H1 (cell line): ENCODE results near the gene ADD2. TPM values are rescaled to one million over a fixed set of nuclear protein-coding genes. Genes with fewer than 3 reads are reported as not detected.

Source experiments
- CTCF ChIA-PET: fragments of 300-600 bp; sonication (Branson Sonifier 250); formaldehyde crosslinking; loops from one replicate; lab custom pipeline; 2021; ENCODE audit not compliant: partially characterized antibody; lab: Charles Lee
- POLR2A ChIA-PET: fragments of 300-600 bp; sonication (Branson Sonifier 250); formaldehyde crosslinking; loops from one replicate; lab custom pipeline; 2021; ENCODE audit warnings: inconsistent platforms; ENCODE audit not compliant: partially characterized antibody; lab: Charles Lee
- DNase-seq, 2 experiments: peaks; one replicate each; pipeline versions ENCODE4 v3.0.0 to v3.0.0-alpha.2; 2010 to 2022; ENCODE audit warnings: low spot score in 2 of 2, low read depth in 1 of 2, mixed read lengths in 1 of 2
- FAIRE-seq: peaks from 2 replicates; lab custom pipeline; 2011; peaks lifted over from hg19 to GRCh38; lab: Jason Lieb, UNC
- H2AFZ ChIP-seq: 2 replicates; pipeline ENCODE4 v1.8.1; 2012; ENCODE audit warnings: low read length, inconsistent platforms
- H2AK5ac ChIP-seq: 2 replicates; pipeline ENCODE4 v1.6.1; 2013; ENCODE audit warnings: low read depth, low read length
- H2BK120ac ChIP-seq: replicated peaks from 2 replicates; pipeline ENCODE3; 2013; ENCODE audit warnings: low read depth, low read length, inconsistent platforms
- H2BK12ac ChIP-seq: 2 replicates; pipeline ENCODE4 v1.6.1; 2013; ENCODE audit warnings: low read depth, low read length
- H2BK15ac ChIP-seq: 2 replicates; pipeline ENCODE4 v1.6.1; 2013; ENCODE audit warnings: low read length
- H2BK20ac ChIP-seq: 2 replicates; pipeline ENCODE4 v1.6.1; 2013; ENCODE audit warnings: low read length
- H2BK5ac ChIP-seq: 2 replicates; pipeline ENCODE4 v1.6.1; 2013; ENCODE audit warnings: low read depth, low read length
- H3K14ac ChIP-seq: 2 replicates; pipeline ENCODE4 v1.6.1; 2013; ENCODE audit warnings: inconsistent platforms; ENCODE audit not compliant: insufficient read length
- H3K18ac ChIP-seq: 2 replicates; pipeline ENCODE4 v1.6.1; 2013; ENCODE audit warnings: low read length; ENCODE audit errors: extremely low read depth
- H3K23ac ChIP-seq: 2 replicates; pipeline ENCODE4 v1.6.1; 2013; ENCODE audit warnings: inconsistent platforms; ENCODE audit not compliant: insufficient read length
- H3K23me2 ChIP-seq: 2 replicates; pipeline ENCODE4 v1.6.1; 2013; ENCODE audit warnings: low read depth, low read length
- H3K27ac ChIP-seq: 2 replicates; pipeline ENCODE4 v1.6.1; 2011; ENCODE audit warnings: low read depth, low read length, inconsistent platforms
- H3K27me3 ChIP-seq, 4 experiments: replicated peaks in 1 of 4; 1 replicate in 1 of 4; 2 replicates in 3 of 4; pipeline versions ENCODE4 v1.6.1 to v1.8.1; 2011 to 2013; ENCODE audit warnings: low read length in 3 of 4, mild to moderate bottlenecking in 3 of 4, inconsistent platforms in 2 of 4, mixed read lengths in 2 of 4, moderate library complexity in 1 of 4; ENCODE audit not compliant: control insufficient read depth in 3 of 4, insufficient read depth in 3 of 4; ENCODE audit errors: extremely low read depth in 1 of 4
- H3K36me3 ChIP-seq, 4 experiments: 2 replicates each; pipeline versions ENCODE4 v1.6.1 to v1.8.1; 2011 to 2013; ENCODE audit warnings: mild to moderate bottlenecking in 4 of 4, low read length in 3 of 4, moderate library complexity in 2 of 4, control low read depth in 1 of 4, inconsistent platforms in 1 of 4; ENCODE audit not compliant: insufficient read depth in 4 of 4, control insufficient read depth in 2 of 4
- H3K4ac ChIP-seq: replicated peaks from 2 replicates; pipeline ENCODE3; 2013; ENCODE audit warnings: low read length, low read depth, mixed read lengths, inconsistent platforms; ENCODE audit not compliant: insufficient read length
- H3K4me1 ChIP-seq, 4 experiments: replicated peaks in 1 of 4; 1 replicate in 1 of 4; 2 replicates in 3 of 4; pipeline versions ENCODE4 v1.6.1 to v1.8.1; 2011 to 2013; ENCODE audit warnings: low read length in 3 of 4, inconsistent platforms in 2 of 4, mixed read lengths in 1 of 4; ENCODE audit not compliant: insufficient read depth in 4 of 4, control insufficient read depth in 3 of 4
- H3K4me2 ChIP-seq, 2 experiments: 2 replicates each; pipeline versions ENCODE4 v1.6.1 to v1.8.1; 2011 to 2013; ENCODE audit warnings: low read depth in 2 of 2, low read length in 2 of 2, control low read depth in 1 of 2, inconsistent platforms in 1 of 2, mild to moderate bottlenecking in 1 of 2; ENCODE audit not compliant: insufficient read depth in 1 of 2
- H3K4me3 ChIP-seq, 4 experiments: fragments of 200-600, 300-600 bp in 1 of 4; sonication (generic), shearing (Covaris generic), sonication (Bioruptor Twin) in 1 of 4; 2 replicates each; pipeline versions ENCODE4 v1.5.1 to v1.8.1; 2011 to 2016; ENCODE audit warnings: low read length in 4 of 4, low read depth in 3 of 4, control low read depth in 2 of 4, inconsistent platforms in 2 of 4, mild to moderate bottlenecking in 2 of 4, mixed read lengths in 1 of 4, moderate library complexity in 1 of 4; ENCODE audit not compliant: insufficient read depth in 2 of 4; ENCODE audit errors: extremely low read depth in 1 of 4
- H3K56ac ChIP-seq: replicated peaks from 2 replicates; pipeline ENCODE3; 2013; ENCODE audit warnings: low read depth, mild to moderate bottlenecking, mixed read lengths, low read length, inconsistent platforms; ENCODE audit not compliant: insufficient read length
- H3K79me1 ChIP-seq: 2 replicates; pipeline ENCODE4 v1.6.1; 2013; ENCODE audit warnings: low read depth, low read length, control low read depth
- H3K79me2 ChIP-seq, 2 experiments: 2 replicates each; pipeline versions ENCODE4 v1.6.1 to v1.8.1; 2012 to 2013; ENCODE audit warnings: low read length in 2 of 2, mild to moderate bottlenecking in 2 of 2, inconsistent platforms in 1 of 2; ENCODE audit not compliant: insufficient read depth in 2 of 2, control insufficient read depth in 1 of 2
- H3K9ac ChIP-seq, 4 experiments: replicated peaks in 1 of 4; 1 replicate in 1 of 4; 2 replicates in 3 of 4; pipeline versions ENCODE4 v1.6.1 to v1.8.1; 2011 to 2013; ENCODE audit warnings: low read depth in 3 of 4, low read length in 3 of 4, control low read depth in 2 of 4, mild to moderate bottlenecking in 2 of 4, moderate library complexity in 2 of 4, inconsistent platforms in 1 of 4; ENCODE audit errors: extremely low read depth in 1 of 4
- H3K9me3 ChIP-seq, 2 experiments: 2 replicates each; pipeline versions ENCODE4 v1.6.1 to v1.8.1; 2012 to 2013; ENCODE audit warnings: mild to moderate bottlenecking in 2 of 2, moderate library complexity in 2 of 2, control low read depth in 1 of 2, inconsistent platforms in 1 of 2, low read depth in 1 of 2, low read length in 1 of 2, mixed read lengths in 1 of 2; ENCODE audit not compliant: insufficient read depth in 2 of 2
- H4K20me1 ChIP-seq, 2 experiments: replicated peaks in 1 of 2; 2 replicates each; pipeline versions ENCODE3 to v1.8.1; 2011 to 2013; ENCODE audit warnings: inconsistent platforms in 2 of 2, low read length in 2 of 2, mild to moderate bottlenecking in 1 of 2; ENCODE audit not compliant: insufficient read depth in 2 of 2, control insufficient read depth in 1 of 2
- H4K5ac ChIP-seq: 2 replicates; pipeline ENCODE4 v1.6.1; 2013; ENCODE audit warnings: low read length, low read depth, mixed read lengths, inconsistent platforms; ENCODE audit not compliant: insufficient read length
- H4K8ac ChIP-seq: 2 replicates; pipeline ENCODE4 v1.8.0; 2013; ENCODE audit warnings: mild to moderate bottlenecking, moderate library complexity, low read length, inconsistent platforms; ENCODE audit not compliant: insufficient read depth; ENCODE audit errors: extremely low read depth
- H4K91ac ChIP-seq: replicated peaks from 2 replicates; pipeline ENCODE3; 2013; ENCODE audit warnings: low read length, mixed read lengths, inconsistent platforms; ENCODE audit not compliant: insufficient read length
- CBX8 ChIP-seq: fragments of 300-800, 300-1000 bp; sonication (generic); IDR thresholded peaks from 2 replicates; pipeline ENCODE4 v1.7.1; 2016; ENCODE audit warnings: low read depth, low read length, borderline replicate concordance
- FOSL1 ChIP-seq: IDR thresholded peaks from 2 replicates; pipeline ENCODE4 v1.6.1; 2011; ENCODE audit warnings: mild to moderate bottlenecking, low read depth, low read length, moderate library complexity; ENCODE audit not compliant: insufficient read depth
- GABPA ChIP-seq: IDR thresholded peaks from 2 replicates; pipeline ENCODE4 v1.6.1; 2011; ENCODE audit warnings: mild to moderate bottlenecking, low read length, moderate library complexity, borderline replicate concordance; ENCODE audit not compliant: insufficient read depth
- KDM1A ChIP-seq: fragments of 200-600, 300-600 bp; sonication (generic); IDR thresholded peaks from 2 replicates; pipeline ENCODE4 v1.7.1; 2016; ENCODE audit warnings: mild to moderate bottlenecking, low read length, borderline replicate concordance
- WGBS, 2 experiments: shearing (Covaris generic) in 1 of 2; methylation state at CpG; one replicate each; pipeline versions ENCODE4 v1.1.6 to v1.1.7; 2013 to 2015; ENCODE audit warnings: low lambda C conversion rate in 2 of 2, mixed read lengths in 2 of 2, inconsistent platforms in 1 of 2, low coverage in 1 of 2, missing lambda C conversion rate in 1 of 2; ENCODE audit not compliant: insufficient replicate concordance in 2 of 2, insufficient coverage in 1 of 2, insufficient read length in 1 of 2; ENCODE audit errors: extremely low coverage in 1 of 2, missing lambda C conversion rate in 1 of 2; 5-methylcytosine and 5-hydroxymethylcytosine counted together
- polyA plus RNA-seq, 7 experiments: library from polyadenylated mRNA; depleted of rRNA in 3 of 7; stranded (reverse) in 5 of 7; unstranded in 2 of 7; fragments of >200 nt in 5 of 7; fragments of 200-250 nt in 2 of 7; gene quantifications; 1 replicate in 5 of 7; 2 replicates in 1 of 7; 4 replicates in 1 of 7; pipeline versions ENCODE4 v1.2.1 to v1.2.3, GENCODE V29; 2011 to 2013; ENCODE audit warnings: missing spikeins in 2 of 7, mixed read lengths in 2 of 7
- total RNA-seq: library from RNA; stranded (reverse); fragmentation: NEBNext Ultra II Directional; extraction: Animal tissue kit (Norgen Biotek cat#: 25700); gene quantifications from 2 replicates; pipeline ENCODE4 v1.2.1, GENCODE V29; 2021

Gene ADD2
- total and polyA plus RNA-seq, 2 of the 8 experiments (the other 6 are each of a cell fraction or from before 2014, with no cell fraction given): 58.5 to 170 TPM

DNA sequence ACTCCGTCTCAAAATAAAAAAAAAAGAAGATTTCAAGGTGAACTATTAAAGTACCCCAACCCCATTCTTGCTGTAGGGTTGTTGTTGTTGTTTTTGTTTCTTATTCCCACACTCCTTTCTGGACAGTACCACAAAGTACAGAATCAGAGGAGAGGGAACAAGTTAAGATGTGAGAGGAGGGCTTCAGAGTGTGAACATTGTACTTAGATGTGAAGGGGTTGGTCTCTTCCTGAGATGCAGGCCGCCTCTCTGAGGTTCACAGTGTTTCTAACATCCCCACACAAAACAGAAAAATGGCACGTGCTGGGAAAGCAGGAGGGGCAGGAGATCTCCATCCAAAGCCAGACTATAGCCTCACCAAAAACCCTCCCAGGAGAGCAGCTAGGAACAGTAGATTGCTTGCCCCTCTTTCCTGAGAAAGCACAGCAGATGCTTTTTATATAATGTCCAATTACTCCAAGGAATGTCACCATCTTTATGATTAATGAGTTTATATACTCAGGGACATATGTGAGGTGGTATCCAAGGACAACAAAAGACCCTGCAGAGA lies 22.6 kb downstream of the ADD2 start:
- no peak overlapping the region for H2BK120ac ChIP-seq
- ChIA-PET POLR2A (interaction anchor here (0.8 to 2.4 kb wide), 7 partner anchors 12 to 28 kb away, joined by 3 to 12 read pairs (median 5); partner anchors contain the start of gene ADD2), CTCF (interaction anchor here (1.0 to 6.3 kb wide), 8 partner anchors 12 to 116 kb away, joined by 3 to 39 read pairs (median 4); partner anchors contain the start of gene ADD2)
- H3K9ac ChIP-seq: no peak overlapping the region
- H2AK5ac ChIP-seq: no peak overlapping the region
- no peak overlapping the region for H3K4ac ChIP-seq
- H3K23ac ChIP-seq: no peak overlapping the region
- no peak overlapping the region for H2BK15ac ChIP-seq
- no peak overlapping the region for H2BK20ac ChIP-seq
- 71% methylated on average over 3 of the region's 3 CpGs; no CpG with 5 or more reads in 1 of the 2 experiments for whole genome bisulfite sequencing, 2 experiments
- H3K56ac ChIP-seq: no peak overlapping the region
- peaks cover 0 to 4% of the 10 kb centered on the region in 2 experiments; a peak in 1 of 4 replicates for H3K9me3 ChIP-seq
- peaks cover 1 to 24% (median 9%) of the 10 kb centered on the region in 4 experiments; a peak in 4 of 7 replicates for H3K4me1 ChIP-seq
- no peak overlapping the region for H2AFZ ChIP-seq
- no peaks in the 10 kb centered on the region for H3K27me3 ChIP-seq
- no peak overlapping the region for H3K27ac ChIP-seq
- H4K5ac ChIP-seq: no peak overlapping the region
- peaks cover 19 to 20% of the 10 kb centered on the region in 2 experiments for H4K20me1 ChIP-seq
- H4K8ac ChIP-seq: no peak overlapping the region
- no peak overlapping the region for H2BK5ac ChIP-seq
- no peaks in the 10 kb centered on the region; a peak in 1 of 8 replicates for H3K36me3 ChIP-seq
- no peak overlapping the region for H3K18ac ChIP-seq
- peaks cover 19% of the 10 kb centered on the region for H3K79me1 ChIP-seq
- no peak for FAIRE-seq
- no peak overlapping the region for H3K4me3 ChIP-seq
- H3K23me2 ChIP-seq: no peaks in the 10 kb centered on the region; the same call in 1 of the 2 replicates
- H2BK12ac ChIP-seq: no peak overlapping the region
- H3K4me2 ChIP-seq: no peak overlapping the region
- H4K91ac ChIP-seq: no peak overlapping the region
- no peak overlapping the region for H3K14ac ChIP-seq
- DNase-seq: no peak
- peaks cover 7 to 97% of the 10 kb centered on the region in 2 experiments for H3K79me2 ChIP-seq
- TF ChIP-seq GABPA: no peak
- no peak for TF ChIP-seq FOSL1
- no peak for TF ChIP-seq CBX8
- TF ChIP-seq KDM1A: no peak
